ENCODE data around the gene HPCA.

- TF ChIP-seq, protein P1, sequence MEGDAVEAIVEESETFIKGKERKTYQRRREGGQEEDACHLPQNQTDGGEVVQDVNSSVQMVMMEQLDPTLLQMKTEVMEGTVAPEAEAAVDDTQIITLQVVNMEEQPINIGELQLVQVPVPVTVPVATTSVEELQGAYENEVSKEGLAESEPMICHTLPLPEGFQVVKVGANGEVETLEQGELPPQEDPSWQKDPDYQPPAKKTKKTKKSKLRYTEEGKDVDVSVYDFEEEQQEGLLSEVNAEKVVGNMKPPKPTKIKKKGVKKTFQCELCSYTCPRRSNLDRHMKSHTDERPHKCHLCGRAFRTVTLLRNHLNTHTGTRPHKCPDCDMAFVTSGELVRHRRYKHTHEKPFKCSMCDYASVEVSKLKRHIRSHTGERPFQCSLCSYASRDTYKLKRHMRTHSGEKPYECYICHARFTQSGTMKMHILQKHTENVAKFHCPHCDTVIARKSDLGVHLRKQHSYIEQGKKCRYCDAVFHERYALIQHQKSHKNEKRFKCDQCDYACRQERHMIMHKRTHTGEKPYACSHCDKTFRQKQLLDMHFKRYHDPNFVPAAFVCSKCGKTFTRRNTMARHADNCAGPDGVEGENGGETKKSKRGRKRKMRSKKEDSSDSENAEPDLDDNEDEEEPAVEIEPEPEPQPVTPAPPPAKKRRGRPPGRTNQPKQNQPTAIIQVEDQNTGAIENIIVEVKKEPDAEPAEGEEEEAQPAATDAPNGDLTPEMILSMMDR (IDR thresholded peaks at IDR 0.05), result no peak
- TF ChIP-seq POLR2A (IDR thresholded peaks at IDR 0.05), result no peak
Measured at GRCh38 chr1:32888134-32888533, 1.8 kb downstream of the HPCA start.

Data from Peyer's patch (tissue), 4 donors.